ENCODE measurements around the gene SEL1L3.

- TF ChIP-seq, protein P1, sequence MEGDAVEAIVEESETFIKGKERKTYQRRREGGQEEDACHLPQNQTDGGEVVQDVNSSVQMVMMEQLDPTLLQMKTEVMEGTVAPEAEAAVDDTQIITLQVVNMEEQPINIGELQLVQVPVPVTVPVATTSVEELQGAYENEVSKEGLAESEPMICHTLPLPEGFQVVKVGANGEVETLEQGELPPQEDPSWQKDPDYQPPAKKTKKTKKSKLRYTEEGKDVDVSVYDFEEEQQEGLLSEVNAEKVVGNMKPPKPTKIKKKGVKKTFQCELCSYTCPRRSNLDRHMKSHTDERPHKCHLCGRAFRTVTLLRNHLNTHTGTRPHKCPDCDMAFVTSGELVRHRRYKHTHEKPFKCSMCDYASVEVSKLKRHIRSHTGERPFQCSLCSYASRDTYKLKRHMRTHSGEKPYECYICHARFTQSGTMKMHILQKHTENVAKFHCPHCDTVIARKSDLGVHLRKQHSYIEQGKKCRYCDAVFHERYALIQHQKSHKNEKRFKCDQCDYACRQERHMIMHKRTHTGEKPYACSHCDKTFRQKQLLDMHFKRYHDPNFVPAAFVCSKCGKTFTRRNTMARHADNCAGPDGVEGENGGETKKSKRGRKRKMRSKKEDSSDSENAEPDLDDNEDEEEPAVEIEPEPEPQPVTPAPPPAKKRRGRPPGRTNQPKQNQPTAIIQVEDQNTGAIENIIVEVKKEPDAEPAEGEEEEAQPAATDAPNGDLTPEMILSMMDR (IDR thresholded peaks at IDR 0.05; ENCODE audit: borderline replicate concordance, extremely low read depth, low read length, poor library complexity, severe bottlenecking): no peak
- TF ChIP-seq EZH2 (IDR thresholded peaks at IDR 0.05; ENCODE audit: borderline replicate concordance, low read depth, low read length, severe bottlenecking): no peak
Measured at GRCh38 chr4:25712611-25713010, 150.2 kb downstream of the SEL1L3 start.
